SK-N-MC (cell line): Measurements from ENCODE around the gene FCHSD2.

ENCODE experiments used
- EZH2 ChIP-seq: fragments of 200-600 bp; sonication (generic); IDR thresholded peaks from one replicate; pipeline ENCODE4 v1.6.1; 2017; ENCODE audit warnings: antibody characterized with exemption
- POLR2AphosphoS5 ChIP-seq: IDR thresholded peaks from 2 replicates; pipeline ENCODE4 v1.6.1; 2012; ENCODE audit warnings: mild to moderate bottlenecking, low read depth, low read length, borderline replicate concordance

DNA sequence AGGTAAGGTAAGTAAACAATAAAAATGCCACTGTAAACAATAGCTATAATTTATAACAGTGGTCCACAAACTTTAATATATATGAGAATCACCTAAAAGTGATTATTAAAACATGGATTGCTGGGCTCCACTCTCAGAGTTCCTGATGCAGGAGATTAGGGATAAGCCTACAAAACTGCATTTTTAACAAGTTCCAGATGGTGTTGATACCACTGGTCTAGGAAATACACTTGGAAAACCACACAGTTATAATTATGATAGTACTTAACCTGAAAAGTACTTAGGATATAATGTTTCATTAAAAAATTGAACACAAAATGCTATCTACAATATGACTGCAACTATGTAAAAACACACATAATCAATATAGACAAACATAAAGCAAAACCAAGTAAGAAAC lies 20.4 kb downstream of the FCHSD2 start:
- TF ChIP-seq EZH2 (no peak), POLR2AphosphoS5 (no peak)
